Panc1 (cell line): ENCODE results near the gene CLDN1. TPM values are rescaled to one million over a fixed set of nuclear protein-coding genes. Genes with fewer than 3 reads are reported as not detected.

ENCODE experiments used
- ATAC-seq: fragments of 200-7000 bp; cut with Tn5 transposase; 2 replicates; pipeline ENCODE4 v1.9.1; 2020; ENCODE audit warnings: mild to moderate bottlenecking, moderate library complexity
- BruUV-seq: library from RNA; stranded (reverse); fragments of 400-500 nt; replicated peaks from 2 replicates; lab custom pipeline; 2021; lab: Mats Ljungman, UMichigan
- CTCF ChIA-PET: fragments of 300-600 bp; sonication (Branson Sonifier 250); formaldehyde crosslinking; loops from one replicate; lab custom pipeline; 2022; ENCODE audit warnings: antibody characterized with exemption; lab: Charles Lee
- POLR2A ChIA-PET: fragments of 300-600 bp; sonication (Branson Sonifier 250); formaldehyde crosslinking; loops from one replicate; lab custom pipeline; 2022; ENCODE audit warnings: antibody characterized with exemption; lab: Charles Lee
- DNase-seq: peaks from one replicate; pipeline ENCODE4 v3.0.0-alpha.2; 2010; ENCODE audit warnings: low read depth, low spot score
- H3K27ac ChIP-seq: 2 replicates; pipeline ENCODE4 v1.5.1; 2011; ENCODE audit warnings: mild to moderate bottlenecking, low read length, inconsistent platforms
- H3K27me3 ChIP-seq: fragments of 200-500 bp; sonication (Bioruptor generic); 2 replicates; pipeline ENCODE4 v1.6.0; 2014; ENCODE audit warnings: low read length, inconsistent platforms; ENCODE audit not compliant: control insufficient read depth, insufficient read depth
- H3K36me3 ChIP-seq: fragments of 200-500 bp; sonication (Bioruptor generic); 2 replicates; pipeline ENCODE4 v1.5.1; 2014; ENCODE audit warnings: inconsistent platforms, mild to moderate bottlenecking, low read length, moderate library complexity; ENCODE audit not compliant: control insufficient read depth, insufficient read depth
- H3K4me1 ChIP-seq: 2 replicates; pipeline ENCODE4 v1.5.1; 2011; ENCODE audit warnings: inconsistent platforms, mild to moderate bottlenecking, low read length, moderate library complexity; ENCODE audit not compliant: control insufficient read depth, insufficient read depth
- H3K4me3 ChIP-seq, 2 experiments: 2 replicates each; pipeline ENCODE4 v1.5.1; 2011 to 2012; ENCODE audit warnings: low read depth in 2 of 2, low read length in 2 of 2, mild to moderate bottlenecking in 2 of 2, inconsistent platforms in 1 of 2, moderate library complexity in 1 of 2
- H3K9me3 ChIP-seq: fragments of 200-500 bp; sonication (Bioruptor generic); 2 replicates; pipeline ENCODE4 v1.5.1; 2014; ENCODE audit warnings: low read depth, mild to moderate bottlenecking, inconsistent platforms, low read length, moderate library complexity; ENCODE audit not compliant: control insufficient read depth, insufficient read depth
- CTCF ChIP-seq: fragments of 450-650 bp; IDR thresholded peaks from 2 replicates; pipeline ENCODE4 v1.5.1; 2017; ENCODE audit warnings: mild to moderate bottlenecking
- POLR2AphosphoS5 ChIP-seq: IDR thresholded peaks from 2 replicates; pipeline ENCODE4 v1.6.1; 2012; ENCODE audit warnings: mild to moderate bottlenecking, low read depth, low read length, moderate library complexity
- REST ChIP-seq, 2 experiments: IDR thresholded peaks; 2 replicates each; pipeline ENCODE4 v1.6.1; 2011 to 2012; ENCODE audit warnings: low read depth in 2 of 2, control low read depth in 1 of 2, low read length in 1 of 2, mild to moderate bottlenecking in 1 of 2, moderate library complexity in 1 of 2; ENCODE audit not compliant: insufficient read depth in 1 of 2
- SIN3A ChIP-seq: IDR thresholded peaks from 2 replicates; pipeline ENCODE4 v1.6.1; 2012; ENCODE audit warnings: low read depth, mild to moderate bottlenecking, low read length, moderate library complexity, borderline replicate concordance; ENCODE audit not compliant: insufficient read depth
- TCF7L2 ChIP-seq: IDR thresholded peaks from 2 replicates; pipeline ENCODE4 v1.6.1; 2011; ENCODE audit warnings: mild to moderate bottlenecking, low read depth, low read length, inconsistent platforms
- in situ Hi-C: cut with HindIII; loops from 2 replicates; pipeline ENCODE4 v1.10.0; 2016; ENCODE audit warnings: low sequenced_read_pairs, low pct_unique_long_range_greater_than_20kb
- intact Hi-C: fragments of 100-400 bp; cut with micrococcal nuclease; formaldehyde crosslinking; loops from one replicate; pipeline ENCODE4 v1.10.0; 2022; ENCODE audit not compliant: unreplicated experiment
- total RNA-seq: library from RNA; stranded (reverse); gene quantifications from one replicate; pipeline ENCODE4 v1.2.1, GENCODE V29; 2021; ENCODE audit not compliant: unreplicated experiment

Gene CLDN1
- total RNA-seq, 1 experiment from 2014 or later = 30.9 TPM

- no peak for ATAC-seq
- no peak overlapping the region for H3K4me3 ChIP-seq
- no peaks in the 10 kb centered on the region for H3K27me3 ChIP-seq
- no peaks in the 10 kb centered on the region for H3K36me3 ChIP-seq
- H3K9me3 ChIP-seq = no peaks in the 10 kb centered on the region
- no peaks in the 10 kb centered on the region for H3K4me1 ChIP-seq
- DNase-seq = no peak
- BruUV-seq = no TSS peak
- intact Hi-C loops (no loop called here), in situ Hi-C loops (no loop called here)
- no peak for TF ChIP-seq POLR2AphosphoS5
- TF ChIP-seq SIN3A = no peak
- no peak for TF ChIP-seq TCF7L2
- TF ChIP-seq REST (IDR thresholded peaks at IDR 0.05; ENCODE audit: insufficient read depth in 1 of 2, low read depth in 2 of 2, low read length in 1 of 2) = no peak
- no peak for TF ChIP-seq CTCF
- no peak overlapping the region for H3K27ac ChIP-seq
- POLR2A ChIA-PET = no interaction called here
- CTCF ChIA-PET = no interaction called here
Measured at GRCh38 chr3:190294030-190294429, 28.2 kb downstream of the CLDN1 start.

- in situ Hi-C loops = no loop called here
- POLR2A ChIA-PET = no interaction called here
- H3K36me3 ChIP-seq = no peaks in the 10 kb centered on the region
- CTCF ChIA-PET = no interaction called here
- no peaks in the 10 kb centered on the region for H3K27me3 ChIP-seq
- intact Hi-C loops = no loop called here
- ATAC-seq (no peak), DNase-seq (no peak)
- TF ChIP-seq TCF7L2 (no peak), CTCF (no peak), SIN3A (no peak), POLR2AphosphoS5 (no peak), REST (IDR thresholded peaks at IDR 0.05; ENCODE audit: insufficient read depth in 1 of 2, low read depth in 2 of 2, low read length in 1 of 2) (no peak)
- H3K9me3 ChIP-seq = no peaks in the 10 kb centered on the region
- H3K27ac ChIP-seq = no peak overlapping the region
- H3K4me3 ChIP-seq = no peak overlapping the region
- no TSS peak for BruUV-seq
- H3K4me1 ChIP-seq = no peaks in the 10 kb centered on the region
Measured at GRCh38 chr3:190293621-190294020, 28.6 kb downstream of the CLDN1 start.
